Body of pancreas (tissue), 4 donors: Measurements from ENCODE around the gene TRIM23.

Experiments used
- POLR2A ChIP-seq, 3 donors: fragments of 450-650 bp; IDR thresholded peaks; one replicate each; pipeline ENCODE4 v1.6.1; 2016; ENCODE audit warnings: antibody characterized with exemption in 3 of 3, mild to moderate bottlenecking in 2 of 3
- TF ChIP-seq, protein P1 (sequence below), 7 experiments: fragments of 450-650 bp in 4 of 7; fragments of 200-600 bp in 3 of 7; sonication (generic) in 3 of 7; IDR thresholded peaks; one replicate each; pipeline ENCODE4 v1.5.1; 2016 to 2019; ENCODE audit warnings: antibody characterized with exemption in 7 of 7

DNA sequence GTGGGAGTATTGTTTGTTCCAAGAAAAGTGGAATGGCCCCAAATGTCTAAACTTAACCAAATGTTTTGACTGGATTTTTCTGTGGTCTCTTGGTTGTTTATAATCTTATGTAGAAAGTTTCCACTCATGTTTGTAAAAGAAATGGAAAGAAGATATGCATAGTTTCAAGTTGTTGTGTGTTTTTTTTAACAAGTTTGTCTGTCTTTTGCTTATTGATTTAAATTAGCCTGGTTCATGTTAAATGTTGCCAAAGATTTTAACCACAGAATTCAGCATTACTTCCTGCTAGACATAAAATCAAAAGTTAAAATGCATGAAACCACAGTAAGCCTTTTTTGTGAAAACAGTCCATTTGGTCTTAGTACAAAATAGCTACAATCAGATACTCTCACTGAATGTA lies 47.0 kb downstream of the TRIM23 start:
- TF ChIP-seq, protein P1, sequence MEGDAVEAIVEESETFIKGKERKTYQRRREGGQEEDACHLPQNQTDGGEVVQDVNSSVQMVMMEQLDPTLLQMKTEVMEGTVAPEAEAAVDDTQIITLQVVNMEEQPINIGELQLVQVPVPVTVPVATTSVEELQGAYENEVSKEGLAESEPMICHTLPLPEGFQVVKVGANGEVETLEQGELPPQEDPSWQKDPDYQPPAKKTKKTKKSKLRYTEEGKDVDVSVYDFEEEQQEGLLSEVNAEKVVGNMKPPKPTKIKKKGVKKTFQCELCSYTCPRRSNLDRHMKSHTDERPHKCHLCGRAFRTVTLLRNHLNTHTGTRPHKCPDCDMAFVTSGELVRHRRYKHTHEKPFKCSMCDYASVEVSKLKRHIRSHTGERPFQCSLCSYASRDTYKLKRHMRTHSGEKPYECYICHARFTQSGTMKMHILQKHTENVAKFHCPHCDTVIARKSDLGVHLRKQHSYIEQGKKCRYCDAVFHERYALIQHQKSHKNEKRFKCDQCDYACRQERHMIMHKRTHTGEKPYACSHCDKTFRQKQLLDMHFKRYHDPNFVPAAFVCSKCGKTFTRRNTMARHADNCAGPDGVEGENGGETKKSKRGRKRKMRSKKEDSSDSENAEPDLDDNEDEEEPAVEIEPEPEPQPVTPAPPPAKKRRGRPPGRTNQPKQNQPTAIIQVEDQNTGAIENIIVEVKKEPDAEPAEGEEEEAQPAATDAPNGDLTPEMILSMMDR (IDR thresholded peaks at IDR 0.05) = no peak
- TF ChIP-seq POLR2A (IDR thresholded peaks at IDR 0.05) = no peak
